Stimulated activated CD4-positive, alpha-beta T cell treated with anti-CD3 and anti-CD28 coated beads, Interleukin-1b, Interleukin-23, amount 100 ng/mL, for 24 hours (primary cell): ENCODE data around the gene NCAPD2.

Experiments used
- DNase-seq, 4 experiments: peaks; one replicate each; pipeline ENCODE4 v3.0.0-alpha.2; 2020; ENCODE audit warnings: low read depth in 4 of 4, low spot score in 1 of 4

NCAPD2 gene

GRCh38 chr12:6533923-6534694 lies 40.2 kb downstream of the NCAPD2 start, which contains the start of gene GAPDH:
TSS of gene GAPDH (plus strand) at chr12:6534517. CDS start at chr12:6534833, 316 bp downstream.
- DNase-seq: peak; percentile 71 to 88 (median 83)

GRCh38 chr12:6534695-6534944 lies 40.7 kb downstream of the NCAPD2 start:
- peak in 3 of 4 experiments; percentile 63 to 78 (median 66) for DNase-seq

GRCh38 chr12:6534945-6535696 lies 41.2 kb downstream of the NCAPD2 start:
- peak in 3 of 4 experiments; percentile 56 to 75 (median 59) for DNase-seq

GRCh38 chr12:6535697-6535946 lies 41.7 kb downstream of the NCAPD2 start:
- no peak for DNase-seq

- no peak for DNase-seq
Observed at GRCh38 chr12:6535960-6536847, 42.3 kb downstream of the NCAPD2 start.

GRCh38 chr12:6536894-6537579 lies 43.1 kb downstream of the NCAPD2 start:
- peak in 1 of 4 experiments; percentile 15 for DNase-seq

- peak in 3 of 4 experiments; percentile 65 to 68 (median 66) for DNase-seq
Observed at GRCh38 chr12:6537580-6538419, 43.9 kb downstream of the NCAPD2 start.

- DNase-seq: peak in 1 of 4 experiments; percentile 34
Observed at GRCh38 chr12:6538420-6539313, 44.8 kb downstream of the NCAPD2 start.

GRCh38 chr12:6539314-6539682 lies 45.4 kb downstream of the NCAPD2 start:
- no peak for DNase-seq

- DNase-seq: no peak
Observed at GRCh38 chr12:6539707-6540134, 45.8 kb downstream of the NCAPD2 start.

- peak in 2 of 4 experiments; percentile 45 to 46 for DNase-seq
Observed at GRCh38 chr12:6540181-6540877, 46.4 kb downstream of the NCAPD2 start.

GRCh38 chr12:6541371-6542165 lies 47.7 kb downstream of the NCAPD2 start:
- no peak for DNase-seq

- no peak for DNase-seq
Observed at GRCh38 chr12:6542209-6543009, 48.5 kb downstream of the NCAPD2 start.

- DNase-seq: no peak
Observed at GRCh38 chr12:6546016-6546415, 52.1 kb downstream of the NCAPD2 start.

GRCh38 chr12:6547566-6547965 lies 53.7 kb downstream of the NCAPD2 start:
- DNase-seq: no peak

- DNase-seq: no peak
Observed at GRCh38 chr12:6547987-6548386, 54.1 kb downstream of the NCAPD2 start.

- DNase-seq: no peak
Observed at GRCh38 chr12:6548556-6548955, 54.7 kb downstream of the NCAPD2 start.
